Testis (tissue), 2 donors: ENCODE measurements around the gene RABGAP1L.

Experiments used
- POLR2A ChIP-seq: fragments of 450-650 bp; IDR thresholded peaks from one replicate; pipeline ENCODE4 v1.6.1; 2017; ENCODE audit warnings: antibody characterized with exemption, mild to moderate bottlenecking, moderate library complexity
- TF ChIP-seq, protein P1 (sequence below), 3 experiments: fragments of 450-650 bp in 2 of 3; fragments of 200-600 bp in 1 of 3; sonication (generic) in 1 of 3; IDR thresholded peaks; one replicate each; pipeline ENCODE4 v1.5.1; 2016 to 2019; ENCODE audit warnings: antibody characterized with exemption in 3 of 3, mild to moderate bottlenecking in 2 of 3, moderate library complexity in 1 of 3

DNA sequence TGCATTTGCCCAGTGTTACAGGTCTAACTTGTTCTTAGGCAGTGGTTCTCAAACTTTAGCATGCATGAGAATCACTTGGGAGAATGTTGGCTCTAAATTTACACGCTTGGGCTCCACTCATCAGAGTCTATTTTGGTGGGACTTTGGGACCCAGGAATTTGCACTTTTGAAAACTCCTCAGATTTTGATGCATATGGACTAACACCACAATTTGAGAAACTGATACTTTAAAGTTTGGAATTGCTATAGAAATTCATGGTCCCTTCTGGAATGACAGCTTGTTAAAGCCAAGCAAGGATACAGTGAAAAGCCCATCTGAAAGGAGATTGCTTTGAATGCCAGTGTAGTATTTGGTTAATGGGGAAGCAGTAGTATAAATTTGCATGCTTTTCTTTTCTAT, 320.0 kb downstream of the RABGAP1L start:
- no peak for TF ChIP-seq POLR2A
- TF ChIP-seq, protein P1, sequence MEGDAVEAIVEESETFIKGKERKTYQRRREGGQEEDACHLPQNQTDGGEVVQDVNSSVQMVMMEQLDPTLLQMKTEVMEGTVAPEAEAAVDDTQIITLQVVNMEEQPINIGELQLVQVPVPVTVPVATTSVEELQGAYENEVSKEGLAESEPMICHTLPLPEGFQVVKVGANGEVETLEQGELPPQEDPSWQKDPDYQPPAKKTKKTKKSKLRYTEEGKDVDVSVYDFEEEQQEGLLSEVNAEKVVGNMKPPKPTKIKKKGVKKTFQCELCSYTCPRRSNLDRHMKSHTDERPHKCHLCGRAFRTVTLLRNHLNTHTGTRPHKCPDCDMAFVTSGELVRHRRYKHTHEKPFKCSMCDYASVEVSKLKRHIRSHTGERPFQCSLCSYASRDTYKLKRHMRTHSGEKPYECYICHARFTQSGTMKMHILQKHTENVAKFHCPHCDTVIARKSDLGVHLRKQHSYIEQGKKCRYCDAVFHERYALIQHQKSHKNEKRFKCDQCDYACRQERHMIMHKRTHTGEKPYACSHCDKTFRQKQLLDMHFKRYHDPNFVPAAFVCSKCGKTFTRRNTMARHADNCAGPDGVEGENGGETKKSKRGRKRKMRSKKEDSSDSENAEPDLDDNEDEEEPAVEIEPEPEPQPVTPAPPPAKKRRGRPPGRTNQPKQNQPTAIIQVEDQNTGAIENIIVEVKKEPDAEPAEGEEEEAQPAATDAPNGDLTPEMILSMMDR (IDR thresholded peaks at IDR 0.05) = no peak
